Measurements from ENCODE around the gene MAP7D2.
"Not testable (repeated sequence)": the region's sequence is repeated elsewhere in the genome, so short reads cannot be mapped to it uniquely, and the experiment has no call there.

GRCh38 chrX:20127440-20127839 lies 10.7 kb upstream of the MAP7D2 start:
- not testable (repeated sequence) for TF ChIP-seq CTCF (IDR thresholded peaks at IDR 0.05); POLR2AphosphoS5 (IDR thresholded peaks at IDR 0.05; ENCODE audit: low read depth, low read length); REST (IDR thresholded peaks at IDR 0.05; ENCODE audit: insufficient read depth in 1 of 2, low read depth in 2 of 2, low read length in 1 of 2); TCF7L2 (IDR thresholded peaks at IDR 0.05; ENCODE audit: low read depth, low read length)

All from Panc1 (cell line).